Measurements from ENCODE around the gene SH3BGRL3.

Gene SH3BGRL3

GRCh38 chr1:26318338-26319064 is 38.6 kb downstream of the SH3BGRL3 start:
- TF ChIP-seq, protein P1, sequence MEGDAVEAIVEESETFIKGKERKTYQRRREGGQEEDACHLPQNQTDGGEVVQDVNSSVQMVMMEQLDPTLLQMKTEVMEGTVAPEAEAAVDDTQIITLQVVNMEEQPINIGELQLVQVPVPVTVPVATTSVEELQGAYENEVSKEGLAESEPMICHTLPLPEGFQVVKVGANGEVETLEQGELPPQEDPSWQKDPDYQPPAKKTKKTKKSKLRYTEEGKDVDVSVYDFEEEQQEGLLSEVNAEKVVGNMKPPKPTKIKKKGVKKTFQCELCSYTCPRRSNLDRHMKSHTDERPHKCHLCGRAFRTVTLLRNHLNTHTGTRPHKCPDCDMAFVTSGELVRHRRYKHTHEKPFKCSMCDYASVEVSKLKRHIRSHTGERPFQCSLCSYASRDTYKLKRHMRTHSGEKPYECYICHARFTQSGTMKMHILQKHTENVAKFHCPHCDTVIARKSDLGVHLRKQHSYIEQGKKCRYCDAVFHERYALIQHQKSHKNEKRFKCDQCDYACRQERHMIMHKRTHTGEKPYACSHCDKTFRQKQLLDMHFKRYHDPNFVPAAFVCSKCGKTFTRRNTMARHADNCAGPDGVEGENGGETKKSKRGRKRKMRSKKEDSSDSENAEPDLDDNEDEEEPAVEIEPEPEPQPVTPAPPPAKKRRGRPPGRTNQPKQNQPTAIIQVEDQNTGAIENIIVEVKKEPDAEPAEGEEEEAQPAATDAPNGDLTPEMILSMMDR (IDR thresholded peaks at IDR 0.05; ENCODE audit: low read depth, low read length) = no peak
- no peak overlapping the region for H3K4me3 ChIP-seq (replicated peaks in 1 of 2; ENCODE audit: low read depth in 2 of 2, low read length in 2 of 2)

GRCh38 chr1:26320896-26321295 is 41.0 kb downstream of the SH3BGRL3 start:
- TF ChIP-seq, protein P1 (IDR thresholded peaks at IDR 0.05; ENCODE audit: low read depth, low read length) = no peak
- no peak for DNase-seq (ENCODE audit: low read depth in 2 of 2)
- H3K4me3 ChIP-seq (replicated peaks in 1 of 2; ENCODE audit: low read depth in 2 of 2, low read length in 2 of 2) = no peak overlapping the region

More at GRCh38 chr1:26318338-26319064, 38.6 kb downstream of the SH3BGRL3 start:
- DNase-seq (ENCODE audit: low read depth in 2 of 2) = no peak

- H3K4me3 ChIP-seq (replicated peaks in 1 of 2; ENCODE audit: low read depth in 2 of 2, low read length in 2 of 2) = no peak overlapping the region
- TF ChIP-seq, protein P1 (IDR thresholded peaks at IDR 0.05; ENCODE audit: low read depth, low read length) = peak; percentile 93
- DNase-seq (ENCODE audit: low read depth in 2 of 2) = peak; percentile 88 to 89
Measured at GRCh38 chr1:26321315-26322041, 41.6 kb downstream of the SH3BGRL3 start.

DNA sequence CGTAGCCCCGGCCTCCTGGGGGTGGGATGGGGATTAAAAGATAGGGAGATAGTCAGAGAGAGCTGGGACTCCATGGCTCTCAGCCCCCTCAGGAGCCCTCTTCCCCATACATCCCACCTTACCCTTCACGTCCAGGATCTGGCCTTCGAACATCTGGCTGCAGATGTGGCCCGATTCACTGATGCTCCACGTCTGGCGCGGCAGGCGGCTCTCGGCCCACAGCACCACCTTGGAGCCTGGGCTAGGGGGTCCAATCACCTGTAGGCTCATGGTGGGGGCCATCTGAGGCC is 42.1 kb downstream of the SH3BGRL3 start:
- DNase-seq (ENCODE audit: low read depth in 2 of 2) = no peak
- no peak overlapping the region for H3K4me3 ChIP-seq (replicated peaks in 1 of 2; ENCODE audit: low read depth in 2 of 2, low read length in 2 of 2)
- TF ChIP-seq, protein P1 (IDR thresholded peaks at IDR 0.05; ENCODE audit: low read depth, low read length) = no peak

GRCh38 chr1:26323382-26323781 is 43.5 kb downstream of the SH3BGRL3 start:
- TF ChIP-seq, protein P1 (IDR thresholded peaks at IDR 0.05; ENCODE audit: low read depth, low read length) = no peak
- no peak overlapping the region for H3K4me3 ChIP-seq (replicated peaks in 1 of 2; ENCODE audit: low read depth in 2 of 2, low read length in 2 of 2)
- no peak for DNase-seq (ENCODE audit: low read depth in 2 of 2)

DNA sequence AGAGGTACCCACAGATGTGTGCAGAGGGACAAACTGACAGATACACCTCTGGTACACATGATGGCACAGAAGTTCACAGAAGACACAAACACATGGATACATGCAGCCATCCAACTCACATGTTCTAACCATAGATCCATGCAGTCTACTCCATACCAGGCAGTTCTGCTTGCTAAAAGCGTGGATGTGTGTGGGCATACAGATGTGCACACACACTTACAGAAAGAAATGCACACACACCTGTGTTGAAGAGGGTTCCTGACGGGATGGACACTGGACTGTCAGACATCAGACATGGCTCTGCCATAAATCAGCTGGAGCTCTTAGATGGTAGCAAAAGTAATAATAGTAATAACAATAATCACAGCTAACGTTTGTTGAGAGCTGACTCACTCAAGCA is 44.7 kb downstream of the SH3BGRL3 start:
- DNase-seq (ENCODE audit: low read depth in 2 of 2) = no peak
- TF ChIP-seq, protein P1 (IDR thresholded peaks at IDR 0.05; ENCODE audit: low read depth, low read length) = no peak
- H3K4me3 ChIP-seq (replicated peaks in 1 of 2; ENCODE audit: low read depth in 2 of 2, low read length in 2 of 2) = no peak overlapping the region
